ENCODE measurements around the gene ADSS1.
A peak's percentile ranks its signal among the peaks of the same experiment; 100 is the strongest.

ADSS1 gene

DNA sequence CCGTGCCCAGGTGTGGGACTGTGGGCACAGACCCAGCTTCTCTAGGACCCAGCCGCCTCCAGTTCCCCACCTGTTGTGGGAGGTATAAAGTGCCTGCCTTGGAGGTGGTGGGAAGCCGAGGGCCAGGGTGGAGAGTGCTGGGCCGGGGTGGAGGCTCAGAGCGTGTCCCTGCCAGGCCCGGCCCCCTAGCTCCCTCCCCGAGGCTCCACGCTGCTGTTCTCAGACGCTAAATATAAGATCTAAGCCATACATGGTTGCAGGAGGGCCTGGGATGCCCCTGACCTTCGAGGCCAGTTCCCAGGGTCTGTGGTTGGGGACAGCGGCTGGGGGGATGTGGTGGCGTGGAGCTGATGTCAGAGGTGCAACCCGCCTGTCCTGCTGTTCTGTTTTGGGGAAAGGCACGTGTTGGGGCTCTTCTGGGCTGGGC lies 23.8 kb upstream of the ADSS1 start:
- no peak for DNase-seq

DNA sequence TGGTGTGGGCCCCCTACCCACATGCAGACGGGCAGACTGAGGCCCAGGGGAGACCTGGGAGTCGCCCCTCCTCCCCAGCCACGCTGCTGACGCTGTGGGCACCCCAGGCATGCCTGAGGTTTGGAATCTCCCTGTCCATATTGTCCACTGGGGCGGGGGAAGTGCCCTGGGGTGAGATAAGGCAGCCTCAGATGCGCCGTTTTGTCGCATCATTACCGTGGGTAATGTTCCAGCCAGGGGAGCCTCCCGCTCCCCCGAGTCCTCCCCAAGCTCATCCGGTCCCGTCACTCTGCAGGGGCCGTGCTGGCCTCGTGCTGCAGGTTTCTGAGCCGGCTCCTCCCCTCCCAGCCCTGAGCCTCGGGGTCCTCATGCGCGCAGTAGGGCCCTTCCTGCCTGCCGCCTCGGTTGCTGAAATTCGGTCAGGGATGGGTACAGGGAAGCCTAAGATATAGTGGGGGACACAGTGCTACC lies 23.2 kb upstream of the ADSS1 start:
- no peak for DNase-seq

DNA sequence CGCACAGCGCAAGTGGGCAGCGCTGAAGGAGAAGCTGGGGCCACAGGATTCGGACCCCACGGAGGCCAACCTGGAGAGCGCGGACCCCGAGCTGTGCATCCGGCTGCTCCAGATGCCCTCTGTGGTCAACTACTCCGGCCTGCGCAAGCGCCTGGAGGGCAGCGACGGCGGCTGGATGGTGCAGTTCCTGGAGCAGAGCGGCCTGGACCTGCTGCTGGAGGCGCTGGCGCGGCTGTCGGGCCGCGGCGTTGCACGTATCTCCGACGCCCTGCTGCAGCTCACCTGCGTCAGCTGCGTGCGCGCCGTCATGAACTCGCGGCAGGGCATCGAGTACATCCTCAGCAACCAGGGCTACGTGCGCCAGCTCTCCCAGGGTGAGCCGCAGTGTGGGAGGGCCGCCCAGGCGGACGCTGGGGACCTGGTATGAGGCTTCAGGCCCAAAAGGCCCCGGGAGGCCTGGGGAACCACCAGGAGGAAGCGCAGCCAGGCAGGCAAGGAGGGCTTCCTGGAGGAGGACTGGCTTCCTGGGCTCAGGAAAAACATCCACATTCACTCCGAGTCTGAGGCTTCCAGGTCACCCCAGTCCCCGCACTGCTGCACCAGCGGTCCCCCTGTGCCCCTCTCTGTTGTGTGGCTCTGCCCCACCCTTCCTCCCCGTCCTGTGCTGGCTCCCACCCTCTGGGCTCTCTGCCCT lies 22.5 kb upstream of the ADSS1 start:
- no peak for DNase-seq

DNA sequence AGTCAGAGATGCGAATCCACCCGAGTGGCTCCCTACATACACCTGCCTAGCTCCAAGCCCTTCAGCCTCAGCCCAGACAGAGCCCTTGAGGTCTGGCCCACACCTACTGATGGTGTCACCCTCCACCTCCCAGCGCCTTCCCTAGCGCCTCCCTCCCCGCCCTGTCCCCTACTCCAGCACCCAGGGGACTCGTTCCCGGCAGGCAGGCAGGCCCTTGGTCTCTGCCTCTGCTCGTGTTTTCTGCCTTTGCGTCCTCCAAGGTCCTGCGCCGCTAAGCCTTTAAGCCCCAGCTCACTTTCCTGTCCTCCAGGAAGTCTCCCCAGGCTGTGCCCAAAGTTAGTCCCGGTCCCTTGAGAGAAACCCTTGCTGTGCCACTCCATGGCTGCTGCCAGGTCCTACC lies 21.9 kb upstream of the ADSS1 start:
- no peak for DNase-seq

DNA sequence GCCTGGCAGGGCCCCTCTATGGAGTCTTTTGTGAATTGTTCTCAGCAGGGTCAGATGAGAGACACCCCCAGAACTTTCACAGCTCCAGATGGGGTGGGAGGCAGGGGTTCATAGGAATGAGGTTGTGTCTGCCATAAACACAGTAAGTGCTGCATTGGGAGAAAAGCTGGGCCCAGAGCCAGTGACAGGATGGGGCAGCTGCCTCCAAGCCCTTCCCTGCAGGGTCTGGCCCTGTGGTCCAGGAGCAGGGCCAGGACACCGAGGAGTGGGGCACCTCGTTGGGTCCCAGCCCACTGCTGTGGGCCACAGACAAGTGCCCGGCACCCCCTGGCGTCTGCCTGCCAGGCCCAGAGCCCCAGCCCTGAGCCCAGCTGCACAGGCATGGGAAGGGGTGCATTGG lies 21.4 kb upstream of the ADSS1 start:
- DNase-seq, result no peak

DNA sequence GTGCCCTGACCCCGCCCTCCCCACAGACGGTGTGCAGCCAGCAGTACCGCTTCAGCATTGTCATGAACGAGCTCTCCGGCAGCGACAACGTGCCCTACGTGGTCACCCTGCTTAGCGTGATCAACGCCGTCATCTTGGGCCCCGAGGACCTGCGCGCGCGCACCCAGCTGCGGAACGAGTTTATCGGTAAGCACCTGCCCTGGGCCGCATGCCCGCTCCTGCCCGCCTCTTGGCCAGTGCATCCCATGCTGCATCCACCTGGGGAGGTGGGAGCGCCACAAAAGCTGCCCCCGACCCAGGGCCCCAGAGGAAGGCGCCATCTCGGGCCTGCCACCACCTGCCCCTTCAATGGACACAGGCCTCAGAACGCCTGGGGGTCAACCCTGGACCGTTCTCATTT lies 20.8 kb upstream of the ADSS1 start:
- no peak for DNase-seq

DNA sequence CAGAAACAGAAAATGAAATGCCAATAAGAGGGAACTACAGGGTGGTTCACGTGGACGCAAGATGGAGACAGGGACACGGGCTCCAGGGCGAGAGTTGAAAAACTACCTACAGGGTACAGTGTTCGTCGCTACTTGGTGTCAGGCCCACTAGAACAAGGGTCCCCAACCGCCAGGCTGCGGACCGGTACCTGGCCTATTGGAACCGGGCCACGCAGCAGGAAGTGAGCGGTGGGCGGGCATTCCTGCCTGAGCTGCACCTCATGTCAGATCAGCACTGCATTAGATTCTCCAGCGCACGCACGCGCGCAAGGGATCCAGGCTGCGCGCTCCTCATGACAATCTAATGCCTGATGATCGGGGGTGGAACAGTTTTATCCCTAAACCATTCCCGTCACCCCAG lies 19.8 kb upstream of the ADSS1 start:
- DNase-seq, result no peak

DNA sequence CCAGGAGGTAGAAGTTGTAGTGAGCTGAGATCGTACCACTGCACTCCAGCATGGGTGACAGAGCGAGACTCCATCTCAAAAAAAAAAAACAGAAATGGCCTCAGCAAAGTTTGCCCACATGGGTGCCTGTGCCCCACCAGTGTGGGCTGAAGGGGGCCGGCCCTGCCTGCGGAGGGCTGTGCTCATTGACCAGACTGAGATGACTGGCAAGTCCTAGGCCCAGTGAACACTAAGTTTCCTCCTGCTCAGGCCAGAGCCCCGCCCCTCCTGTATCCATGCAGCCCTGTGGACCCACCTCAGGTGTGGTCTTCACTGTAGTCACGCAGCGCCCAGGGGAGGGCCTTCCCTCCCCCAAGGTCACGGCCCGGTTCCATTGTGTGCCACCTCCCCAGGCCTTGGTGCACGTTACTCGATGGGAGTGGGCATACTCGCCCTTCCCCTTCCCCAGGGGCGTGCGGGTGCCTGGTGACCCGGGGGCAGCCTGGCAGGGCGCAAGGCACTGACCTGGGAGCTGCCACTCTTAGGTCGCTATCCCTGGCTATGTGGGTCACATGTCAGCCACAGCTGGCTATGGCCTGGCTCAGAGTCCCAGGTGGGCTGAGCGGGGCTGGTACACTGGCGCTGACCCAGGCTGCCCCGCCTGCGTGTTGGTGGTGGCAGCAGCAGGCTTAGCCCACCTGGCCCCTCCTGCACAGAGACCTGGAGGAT lies 18.5 kb upstream of the ADSS1 start:
- DNase-seq, result no peak

DNA sequence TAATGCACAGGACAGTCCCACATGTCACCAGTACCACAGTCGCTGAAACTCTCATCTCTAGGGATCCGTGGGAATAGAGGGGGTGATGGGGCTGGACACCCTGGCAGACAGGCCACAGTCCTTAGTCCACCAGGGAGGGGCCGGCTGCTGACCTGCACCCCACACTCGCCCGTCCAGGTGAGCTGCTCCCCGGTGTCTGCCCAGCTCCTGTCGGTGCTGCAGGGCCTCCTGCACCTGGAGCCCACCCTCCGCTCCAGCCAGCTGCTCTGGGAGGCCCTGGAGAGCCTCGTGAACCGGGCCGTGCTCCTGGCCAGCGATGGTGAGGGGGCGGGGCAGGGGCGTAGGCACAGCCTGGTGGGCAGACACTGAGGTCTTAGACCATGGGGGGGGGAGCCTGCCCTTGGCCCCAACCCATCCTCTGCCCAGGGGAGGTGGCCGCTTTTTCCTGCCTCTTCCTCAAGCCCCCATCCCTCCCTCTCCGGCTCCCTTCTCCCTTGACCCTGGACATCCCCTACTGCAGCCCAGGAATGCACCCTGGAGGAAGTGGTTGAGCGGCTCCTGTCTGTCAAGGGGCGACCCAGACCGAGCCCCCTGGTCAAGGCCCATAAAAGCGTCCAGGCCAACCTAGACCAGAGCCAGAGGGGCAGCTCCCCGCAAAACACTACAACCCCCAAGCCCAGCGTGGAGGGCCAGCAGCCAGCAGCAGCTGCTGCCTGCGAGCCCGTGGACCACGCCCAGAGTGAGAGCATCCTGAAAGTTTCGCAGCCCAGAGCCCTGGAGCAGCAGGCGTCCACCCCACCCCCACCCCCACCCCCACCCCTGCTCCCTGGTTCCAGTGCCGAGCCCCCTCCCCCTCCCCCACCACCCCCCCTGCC lies 17.1 kb upstream of the ADSS1 start:
- no peak for DNase-seq

DNA sequence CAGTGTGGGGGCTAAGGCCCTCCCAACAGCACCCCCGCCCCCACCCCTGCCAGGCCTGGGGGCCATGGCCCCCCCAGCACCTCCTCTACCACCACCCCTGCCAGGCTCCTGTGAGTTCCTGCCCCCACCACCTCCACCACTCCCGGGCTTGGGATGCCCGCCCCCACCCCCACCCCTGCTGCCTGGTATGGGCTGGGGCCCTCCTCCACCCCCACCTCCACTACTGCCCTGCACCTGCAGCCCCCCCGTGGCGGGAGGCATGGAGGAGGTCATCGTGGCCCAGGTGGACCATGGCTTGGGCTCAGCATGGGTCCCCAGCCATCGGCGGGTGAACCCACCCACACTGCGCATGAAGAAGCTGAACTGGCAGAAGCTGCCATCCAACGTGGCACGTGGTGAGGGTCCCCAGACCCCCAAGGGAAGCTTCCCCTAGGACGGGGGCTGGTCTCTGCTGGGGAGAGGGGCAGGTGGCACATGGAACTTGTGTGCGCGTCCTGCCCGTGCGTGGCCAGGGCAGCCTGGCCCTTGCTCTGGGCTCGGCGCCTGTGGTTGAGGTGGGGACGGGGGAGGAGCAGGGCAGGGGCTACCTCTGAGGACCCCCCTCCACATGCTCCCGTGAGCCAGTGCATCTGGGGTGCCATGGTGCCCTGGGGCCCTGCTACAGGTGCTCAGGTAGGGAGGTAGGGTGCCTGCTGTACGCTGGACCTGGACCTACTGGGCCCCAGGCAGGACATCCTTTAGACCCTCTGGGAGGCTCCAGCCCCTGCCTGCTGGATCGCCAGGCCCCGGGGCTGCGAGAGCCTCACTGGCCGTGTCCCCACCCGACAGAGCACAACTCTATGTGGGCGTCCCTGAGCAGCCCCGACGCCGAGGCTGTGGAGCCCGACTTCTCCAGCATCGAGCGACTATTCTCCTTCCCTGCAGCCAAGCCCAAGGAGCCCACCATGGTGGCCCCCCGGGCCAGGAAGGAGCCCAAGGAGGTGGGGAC lies 16.1 kb upstream of the ADSS1 start:
- DNase-seq, result no peak

DNA sequence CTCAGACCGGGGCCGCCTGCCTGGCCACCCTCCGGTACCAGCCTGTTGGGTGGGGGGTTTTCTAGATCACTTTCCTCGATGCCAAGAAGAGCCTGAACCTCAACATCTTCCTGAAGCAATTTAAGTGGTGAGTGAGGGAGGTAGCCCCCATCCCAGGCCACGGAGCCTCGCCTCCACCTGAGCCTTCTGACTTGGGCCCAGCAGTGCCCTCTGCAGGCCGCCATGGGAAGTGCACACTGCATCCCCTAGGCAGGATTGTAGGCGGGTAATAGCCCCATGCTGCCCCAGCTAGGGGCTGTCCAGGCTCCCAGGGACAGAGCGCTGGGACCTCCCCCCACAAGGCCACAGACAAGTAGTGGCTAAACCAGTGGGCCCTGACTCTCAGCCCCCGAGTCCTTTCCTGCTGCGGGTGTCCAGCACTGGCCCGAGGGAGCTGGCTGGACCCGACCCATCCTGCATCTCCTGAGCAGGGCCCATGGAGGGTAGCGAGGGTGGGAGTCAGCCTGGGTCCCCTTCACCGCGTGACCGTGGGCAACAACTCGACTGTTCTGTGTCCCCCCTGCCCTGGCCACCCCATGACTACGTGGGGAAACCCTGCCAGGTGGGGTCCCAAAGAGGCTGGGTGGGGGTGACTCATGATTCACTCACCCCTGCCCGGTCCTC lies 15.3 kb upstream of the ADSS1 start:
- DNase-seq, result peak; percentile 86 to 88

DNA sequence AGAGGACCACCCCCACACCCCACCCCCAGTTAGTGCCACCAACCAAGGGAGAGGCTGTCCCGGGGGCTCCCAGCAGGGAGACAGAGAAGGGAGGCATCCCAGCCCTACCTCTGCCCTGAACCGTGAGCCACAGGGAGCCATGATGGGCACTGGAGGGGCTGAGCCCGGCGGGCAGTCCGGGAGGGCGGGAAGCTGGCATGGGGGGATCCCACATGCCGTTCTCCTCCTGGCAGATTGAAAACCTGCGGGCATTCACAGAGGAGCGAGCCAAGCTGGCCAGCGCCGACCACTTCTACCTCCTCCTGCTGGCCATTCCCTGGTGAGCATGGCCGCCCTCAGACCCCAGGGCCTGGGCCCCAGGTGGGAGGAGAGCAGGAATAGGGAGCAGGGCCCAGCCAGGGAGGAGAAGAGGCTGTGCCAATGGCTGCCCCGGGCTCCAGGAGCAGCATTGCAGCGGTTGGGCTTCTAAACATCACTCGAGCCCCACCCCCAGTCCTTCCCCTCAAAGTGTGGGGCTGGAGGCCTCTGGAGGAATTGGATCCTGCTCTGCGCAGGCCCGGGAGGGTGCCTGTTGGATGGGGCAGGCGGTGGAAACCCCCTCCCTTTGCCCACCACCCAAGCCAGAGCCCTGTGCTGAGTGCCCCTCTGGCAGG lies 14.5 kb upstream of the ADSS1 start:
- DNase-seq, result no peak

DNA sequence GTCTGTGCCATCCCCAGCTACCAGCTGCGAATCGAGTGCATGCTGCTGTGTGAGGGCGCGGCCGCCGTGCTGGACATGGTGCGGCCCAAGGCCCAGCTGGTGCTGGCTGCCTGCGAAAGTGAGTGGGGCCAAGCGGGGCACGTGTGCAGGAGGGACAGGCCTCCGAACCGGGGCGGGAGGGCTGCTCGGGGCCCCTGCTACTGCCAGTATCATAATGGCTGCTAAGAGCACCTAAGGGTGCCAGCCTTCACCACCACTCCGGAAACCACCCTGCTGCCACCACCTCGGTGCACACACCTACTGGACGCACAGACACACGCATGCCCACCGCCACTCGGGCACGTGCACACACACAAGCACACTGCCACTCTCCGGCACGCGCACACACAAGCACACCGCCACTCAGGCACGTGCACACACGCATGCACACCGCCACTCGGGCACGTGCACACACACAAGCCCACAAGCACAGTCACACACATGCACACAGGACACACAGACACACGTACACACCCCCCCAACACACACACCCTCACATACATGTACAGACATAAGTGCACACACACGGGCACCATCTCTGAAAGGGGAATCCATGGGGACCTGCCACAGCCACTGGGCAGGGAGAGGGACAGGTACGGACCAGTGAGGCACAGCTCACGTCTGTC lies 13.8 kb upstream of the ADSS1 start:
- DNase-seq, result no peak

DNA sequence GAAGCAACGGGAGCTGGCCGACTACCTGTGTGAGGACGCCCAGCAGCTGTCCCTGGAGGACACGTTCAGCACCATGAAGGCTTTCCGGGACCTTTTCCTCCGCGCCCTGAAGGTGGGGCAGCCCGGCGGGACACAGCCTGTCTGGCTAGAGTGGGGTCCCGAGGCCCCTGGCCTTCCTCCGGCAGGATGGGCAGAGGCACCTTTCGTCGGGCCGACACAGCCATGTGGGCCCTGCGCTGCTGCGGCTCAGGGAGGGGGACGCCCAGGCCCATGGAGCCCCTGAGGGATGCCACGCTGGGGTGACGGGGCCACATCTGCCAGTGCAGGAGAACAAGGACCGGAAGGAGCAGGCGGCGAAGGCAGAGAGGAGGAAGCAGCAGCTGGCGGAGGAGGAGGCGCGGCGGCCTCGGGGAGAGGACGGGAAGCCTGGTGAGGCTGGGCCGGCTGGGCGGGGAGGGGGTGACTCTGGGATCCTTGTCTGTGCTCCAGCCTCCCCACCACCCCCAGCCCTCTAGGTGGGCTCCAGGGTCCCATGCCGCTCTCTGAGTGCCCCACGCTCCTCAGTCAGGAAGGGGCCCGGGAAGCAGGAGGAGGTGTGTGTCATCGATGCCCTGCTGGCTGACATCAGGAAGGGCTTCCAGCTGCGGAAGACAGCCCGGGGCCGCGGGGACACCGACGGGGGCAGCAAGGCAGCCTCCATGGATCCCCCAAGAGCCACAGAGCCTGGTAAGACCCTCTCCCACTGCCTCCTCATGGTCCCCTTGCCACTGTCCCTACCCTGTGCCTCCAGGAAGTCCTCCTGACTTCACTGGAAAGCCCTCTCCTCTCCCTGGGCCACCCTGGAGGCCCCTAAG lies 10.9 kb upstream of the ADSS1 start:
- no peak for DNase-seq

DNA sequence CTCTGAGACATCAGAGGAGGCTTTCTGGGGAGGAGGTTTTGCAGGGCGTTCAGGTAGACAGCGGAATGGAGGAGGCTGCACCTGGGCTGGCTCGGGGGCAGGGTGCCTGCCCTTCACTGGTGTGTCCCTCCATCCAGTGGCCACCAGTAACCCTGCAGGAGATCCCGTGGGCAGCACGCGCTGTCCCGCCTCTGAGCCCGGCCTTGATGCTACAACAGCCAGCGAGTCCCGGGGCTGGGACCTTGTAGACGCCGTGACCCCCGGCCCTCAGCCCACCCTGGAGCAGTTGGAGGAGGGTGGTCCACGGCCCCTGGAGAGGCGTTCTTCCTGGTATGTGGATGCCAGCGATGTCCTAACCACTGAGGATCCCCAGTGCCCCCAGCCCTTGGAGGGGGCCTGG lies 10.0 kb upstream of the ADSS1 start:
- DNase-seq, result no peak

DNA sequence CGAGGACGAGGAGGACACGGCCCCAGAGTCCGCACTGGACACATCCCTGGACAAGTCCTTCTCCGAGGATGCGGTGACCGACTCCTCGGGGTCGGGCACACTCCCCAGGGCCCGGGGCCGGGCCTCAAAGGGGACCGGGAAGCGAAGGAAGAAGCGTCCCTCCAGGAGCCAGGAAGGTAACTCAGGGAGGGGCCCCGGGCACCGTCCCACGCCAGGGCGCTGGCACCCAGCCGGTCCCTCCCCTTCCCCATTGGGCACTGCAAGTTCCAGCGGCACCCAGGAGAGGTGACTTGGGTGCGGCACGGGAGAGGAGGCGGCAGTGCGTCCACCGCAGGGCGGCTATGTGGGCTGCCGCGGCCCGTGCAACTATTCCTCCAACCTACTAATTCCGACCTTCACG lies 9.3 kb upstream of the ADSS1 start:
- DNase-seq, result no peak

DNA sequence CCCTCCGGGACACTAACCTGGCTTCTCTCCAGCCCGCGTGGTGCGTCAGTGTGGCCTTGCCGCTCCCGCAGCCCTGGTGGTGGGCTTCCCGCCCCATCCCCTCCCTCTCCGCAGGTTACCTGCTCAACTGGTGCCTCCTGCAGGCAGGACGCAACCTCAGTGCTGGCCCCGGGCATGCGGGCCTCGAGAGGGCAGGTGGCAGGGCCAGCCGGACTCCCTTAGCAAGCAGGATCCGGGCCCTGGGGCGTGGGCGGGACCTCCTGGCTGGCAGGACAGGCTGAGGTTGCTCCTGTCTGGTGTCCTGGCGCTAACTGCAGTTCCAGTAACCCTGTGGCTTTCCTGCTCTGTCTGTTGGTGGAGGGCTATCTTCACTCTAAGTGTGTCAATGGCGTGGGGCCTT lies 8.6 kb upstream of the ADSS1 start:
- no peak for DNase-seq

DNA sequence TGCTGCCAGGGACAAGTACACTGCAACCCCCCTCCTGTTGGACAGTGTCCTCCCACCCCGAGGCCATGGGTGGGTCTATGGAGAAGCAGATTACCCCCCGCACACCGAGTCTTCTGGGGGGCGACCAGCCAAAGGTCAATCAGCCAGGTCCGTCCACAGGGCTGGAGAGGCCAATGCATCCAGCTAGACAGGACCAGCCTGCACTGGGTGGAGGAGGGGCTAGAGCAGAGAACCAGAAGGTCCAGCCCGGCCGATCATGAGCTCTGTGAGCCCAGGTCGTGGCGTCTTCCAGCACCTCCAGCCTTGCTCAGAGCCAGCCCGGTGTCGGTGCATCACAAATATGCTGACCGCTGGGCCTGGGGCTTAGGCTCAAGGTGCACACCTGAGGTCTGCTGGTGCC lies 8.2 kb upstream of the ADSS1 start:
- no peak for DNase-seq

DNA sequence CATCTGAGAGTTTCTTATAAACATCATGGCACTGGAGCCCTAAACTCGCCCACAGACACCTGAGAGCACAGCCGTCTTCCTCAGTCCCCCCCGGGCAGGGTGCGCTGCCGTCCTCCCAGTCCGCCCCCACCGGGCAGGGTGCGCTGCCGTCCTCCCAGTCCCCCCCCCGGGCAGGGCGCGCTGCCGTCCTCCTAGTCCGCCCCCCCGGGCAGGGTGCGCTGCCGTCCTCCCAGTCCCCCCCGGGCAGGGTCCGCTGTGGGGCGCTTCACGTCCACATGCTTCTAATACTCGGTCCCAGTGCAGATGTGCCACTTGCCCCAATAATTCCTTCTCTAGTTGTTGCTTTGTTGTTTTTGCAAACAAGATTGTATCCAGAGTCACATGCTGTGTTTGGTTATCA lies 6.9 kb upstream of the ADSS1 start:
- no peak for DNase-seq

DNA sequence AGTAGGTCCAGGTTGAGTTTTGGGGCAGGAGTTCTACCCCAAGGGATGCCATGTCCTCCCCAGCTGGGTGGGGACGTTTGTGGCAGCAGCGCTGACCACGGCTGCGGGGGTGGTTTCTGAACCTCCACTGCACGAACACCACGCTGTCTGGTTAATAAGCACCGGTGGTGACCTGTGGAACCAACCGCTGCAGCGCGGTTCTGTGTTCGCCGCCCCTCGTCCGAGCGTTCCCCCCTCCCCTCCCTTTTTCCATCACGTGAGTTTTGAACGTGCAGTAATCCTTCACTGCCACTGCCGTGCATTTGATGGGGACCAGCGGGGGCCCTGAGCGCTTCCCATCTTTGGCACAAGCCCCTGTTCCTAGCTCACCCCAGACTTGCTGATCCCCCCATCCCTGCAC lies 6.4 kb upstream of the ADSS1 start:
- DNase-seq, result no peak
